ENCODE data around the gene AK1.

GRCh38 chr9:127833555-127833954 is 43.9 kb downstream of the AK1 start:
- TF ChIP-seq CEBPG (CRISPR knock-in tag; IDR thresholded peaks at IDR 0.05), result no peak
- TF ChIP-seq CEBPG (tag; conservative IDR thresholded peaks at IDR 0.05 in 1 of 2, IDR thresholded peaks at IDR 0.05 in 1 of 2), result no peak
- no peak for TF ChIP-seq EP300 (IDR thresholded peaks at IDR 0.05; ENCODE audit: low read length)
- TF ChIP-seq TCF15 (CRISPR knock-in tag; IDR thresholded peaks at IDR 0.05), result no peak
